Thyroid gland (tissue), 4 donors: ENCODE measurements around the gene UPF1. TPM values are rescaled to one million over a fixed set of nuclear protein-coding genes. Genes with fewer than 3 reads are reported as not detected.

ENCODE experiments used
- DNase-seq, 2 donors: peaks; one replicate each; pipeline ENCODE4 v3.0.0-alpha.2; 2019
- H3K27ac ChIP-seq, 3 donors: fragments of 200-600 bp; sonication (generic); 1 replicate in 2 of 3; 2 replicates in 1 of 3; pipeline ENCODE4 v1.5.1; 2016 to 2019; ENCODE audit warnings: mild to moderate bottlenecking in 1 of 3, moderate library complexity in 1 of 3
- H3K27me3 ChIP-seq: fragments of 200-600 bp; sonication (generic); one replicate; pipeline ENCODE4 v1.5.1; 2019
- H3K36me3 ChIP-seq, 2 donors: fragments of 200-600 bp; sonication (generic); one replicate each; pipeline ENCODE4 v1.5.1; 2016 to 2019
- H3K4me1 ChIP-seq, 2 donors: fragments of 200-600 bp; sonication (generic); one replicate each; pipeline ENCODE4 v1.5.1; 2017 to 2019
- H3K4me3 ChIP-seq, 3 donors: fragments of 200-600 bp; sonication (generic); replicated peaks in 1 of 3; 1 replicate in 2 of 3; 2 replicates in 1 of 3; pipeline ENCODE4 v1.5.1; 2016; ENCODE audit warnings: mild to moderate bottlenecking in 1 of 3
- H3K9me3 ChIP-seq: fragments of 200-600 bp; sonication (generic); one replicate; pipeline ENCODE4 v1.5.1; 2017
- POLR2A ChIP-seq, 2 donors: fragments of 450-650 bp; IDR thresholded peaks; one replicate each; pipeline ENCODE4 v1.6.1; 2017; ENCODE audit warnings: antibody characterized with exemption in 2 of 2, mild to moderate bottlenecking in 2 of 2, moderate library complexity in 1 of 2
- WGBS, 2 donors: methylation state at CpG; one replicate each; pipeline ENCODE4 v1.1.5; 2017; 5-methylcytosine and 5-hydroxymethylcytosine counted together
- intact Hi-C: fragments of 100-400 bp; cut with DNase I; formaldehyde crosslinking; loops from one replicate; pipeline ENCODE4 v1.15.1; 2023
- total RNA-seq, 4 donors: library from RNA; depleted of rRNA; stranded (reverse); fragments of >200 nt; gene quantifications; one replicate each; pipeline ENCODE4 v1.2.3, GENCODE V29; 2016
- TF ChIP-seq, protein P1 (sequence below), 6 experiments: fragments of 200-600 bp in 3 of 6; fragments of 450-650 bp in 3 of 6; sonication (generic) in 3 of 6; IDR thresholded peaks; one replicate each; pipeline ENCODE4 v1.5.1; 2016 to 2019; ENCODE audit warnings: antibody characterized with exemption in 6 of 6, mild to moderate bottlenecking in 2 of 6, inconsistent platforms in 1 of 6, moderate library complexity in 1 of 6

Gene UPF1
- total RNA-seq, 4 donors from 2014 or later: 56.7 to 122 (median 79.6) TPM

GRCh38 chr19:18878058-18878797 is 46.5 kb downstream of the UPF1 start:
- H3K4me1 ChIP-seq: no peaks in the 10 kb centered on the region
- DNase-seq: no peak
- no peaks in the 10 kb centered on the region for H3K36me3 ChIP-seq
- H3K4me3 ChIP-seq: no peak overlapping the region
- intact Hi-C loops: no loop called here
- H3K27ac ChIP-seq: no peak overlapping the region
- H3K27me3 ChIP-seq: no peaks in the 10 kb centered on the region
- TF ChIP-seq, protein P1, sequence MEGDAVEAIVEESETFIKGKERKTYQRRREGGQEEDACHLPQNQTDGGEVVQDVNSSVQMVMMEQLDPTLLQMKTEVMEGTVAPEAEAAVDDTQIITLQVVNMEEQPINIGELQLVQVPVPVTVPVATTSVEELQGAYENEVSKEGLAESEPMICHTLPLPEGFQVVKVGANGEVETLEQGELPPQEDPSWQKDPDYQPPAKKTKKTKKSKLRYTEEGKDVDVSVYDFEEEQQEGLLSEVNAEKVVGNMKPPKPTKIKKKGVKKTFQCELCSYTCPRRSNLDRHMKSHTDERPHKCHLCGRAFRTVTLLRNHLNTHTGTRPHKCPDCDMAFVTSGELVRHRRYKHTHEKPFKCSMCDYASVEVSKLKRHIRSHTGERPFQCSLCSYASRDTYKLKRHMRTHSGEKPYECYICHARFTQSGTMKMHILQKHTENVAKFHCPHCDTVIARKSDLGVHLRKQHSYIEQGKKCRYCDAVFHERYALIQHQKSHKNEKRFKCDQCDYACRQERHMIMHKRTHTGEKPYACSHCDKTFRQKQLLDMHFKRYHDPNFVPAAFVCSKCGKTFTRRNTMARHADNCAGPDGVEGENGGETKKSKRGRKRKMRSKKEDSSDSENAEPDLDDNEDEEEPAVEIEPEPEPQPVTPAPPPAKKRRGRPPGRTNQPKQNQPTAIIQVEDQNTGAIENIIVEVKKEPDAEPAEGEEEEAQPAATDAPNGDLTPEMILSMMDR (IDR thresholded peaks at IDR 0.05): no peak
- TF ChIP-seq POLR2A (IDR thresholded peaks at IDR 0.05): no peak
- H3K9me3 ChIP-seq: no peaks in the 10 kb centered on the region
- 92 to 94% methylated on average over 23 to 25 of the region's 25 CpGs for WGBS, 2 donors

- Histone ChIP-seq H3K4me1 (no peaks in the 10 kb centered on the region), H3K9me3 (no peaks in the 10 kb centered on the region), H3K27ac (no peak overlapping the region), H3K27me3 (no peaks in the 10 kb centered on the region), H3K36me3 (no peaks in the 10 kb centered on the region), H3K4me3 (no peak overlapping the region)
- TF ChIP-seq POLR2A (IDR thresholded peaks at IDR 0.05): no peak
- TF ChIP-seq, protein P1 (IDR thresholded peaks at IDR 0.05): no peak
- 91 to 92% methylated on average over 27 to 30 of the region's 34 CpGs for WGBS, 2 donors
- DNase-seq: no peak
- intact Hi-C loops: no loop called here
These were observed 47.3 kb downstream of the UPF1 start for GRCh38 chr19:18878858-18879578.

- H3K9me3 ChIP-seq: no peaks in the 10 kb centered on the region
- H3K36me3 ChIP-seq: no peaks in the 10 kb centered on the region
- DNase-seq: no peak
- H3K27ac ChIP-seq: no peak overlapping the region
- no peaks in the 10 kb centered on the region for H3K4me1 ChIP-seq
- WGBS, 2 donors: 75 to 76% methylated on average over 13 of the region's 13 CpGs
- no peak for TF ChIP-seq POLR2A (IDR thresholded peaks at IDR 0.05)
- TF ChIP-seq, protein P1 (IDR thresholded peaks at IDR 0.05): no peak
- H3K4me3 ChIP-seq: no peak overlapping the region
- intact Hi-C loops: no loop called here
- no peaks in the 10 kb centered on the region for H3K27me3 ChIP-seq
These were observed 48.0 kb downstream of the UPF1 start for GRCh38 chr19:18879579-18880373.

GRCh38 chr19:18881491-18881890 is 49.7 kb downstream of the UPF1 start:
- H3K27ac ChIP-seq: no peak overlapping the region
- no peaks in the 10 kb centered on the region for H3K27me3 ChIP-seq
- H3K4me1 ChIP-seq: no peaks in the 10 kb centered on the region
- TF ChIP-seq POLR2A (IDR thresholded peaks at IDR 0.05): no peak
- TF ChIP-seq, protein P1 (IDR thresholded peaks at IDR 0.05): no peak
- no peaks in the 10 kb centered on the region for H3K9me3 ChIP-seq
- WGBS, 2 donors: 91 to 98% methylated on average over 7 of the region's 7 CpGs
- H3K36me3 ChIP-seq: no peaks in the 10 kb centered on the region
- intact Hi-C loops: no loop called here
- no peak for DNase-seq
- H3K4me3 ChIP-seq: no peak overlapping the region
